Heart left ventricle (tissue), 16 donors: ENCODE measurements around the gene GATAD2B. TPM values are rescaled to one million over a fixed set of nuclear protein-coding genes. Genes with fewer than 3 reads are reported as not detected.

ENCODE experiments used
- ATAC-seq, 4 donors: fragments of 200-7000 bp; cut with Tn5 transposase; one replicate each; pipeline ENCODE4 v1.9.1; 2020 to 2022; ENCODE audit warnings: moderate library complexity in 4 of 4, mild to moderate bottlenecking in 3 of 4, moderate number of reproducible peaks in 1 of 4
- DNase-seq, 5 donors: peaks; one replicate each; pipeline ENCODE4 v3.0.0-alpha.2; 2020
- H3K27ac ChIP-seq, 12 donors: fragments of 200-600 bp; sonication (generic) in 4 of 12; one replicate each; pipeline versions ENCODE4 v1.5.0 to v1.8.0; 2016 to 2022; ENCODE audit warnings: mild to moderate bottlenecking in 2 of 12
- H3K27me3 ChIP-seq, 9 donors: fragments of 200-600 bp; sonication (generic) in 2 of 9; one replicate each; pipeline versions ENCODE4 v1.5.1 to v1.8.0; 2016 to 2022; ENCODE audit warnings: mild to moderate bottlenecking in 3 of 9
- H3K36me3 ChIP-seq, 9 donors: fragments of 200-600 bp; sonication (generic) in 2 of 9; one replicate each; pipeline versions ENCODE4 v1.5.0 to v1.8.0; 2018 to 2022; ENCODE audit warnings: mild to moderate bottlenecking in 2 of 9
- H3K4me1 ChIP-seq, 12 donors: fragments of 200-600 bp; sonication (generic) in 4 of 12; one replicate each; pipeline versions ENCODE4 v1.5.0 to v1.8.0; 2016 to 2022; ENCODE audit warnings: mild to moderate bottlenecking in 3 of 12
- H3K4me3 ChIP-seq, 12 donors: fragments of 200-600 bp; sonication (generic) in 4 of 12; one replicate each; pipeline versions ENCODE4 v1.5.0 to v1.8.0; 2017 to 2022; ENCODE audit warnings: mild to moderate bottlenecking in 9 of 12, moderate library complexity in 4 of 12
- H3K9me3 ChIP-seq, 12 donors: fragments of 200-600 bp; sonication (generic) in 4 of 12; one replicate each; pipeline versions ENCODE4 v1.5.0 to v1.8.0; 2016 to 2022; ENCODE audit warnings: mild to moderate bottlenecking in 1 of 12
- POLR2A ChIP-seq, 2 donors: fragments of 450-650 bp; IDR thresholded peaks; one replicate each; pipeline ENCODE4 v1.6.1; 2017; ENCODE audit warnings: antibody characterized with exemption in 2 of 2, mild to moderate bottlenecking in 2 of 2, moderate library complexity in 2 of 2
- WGBS, 4 donors: extraction: QIAGEN DNeasy Blood & Tissue Kit in 2 of 4; methylation state at CpG; one replicate each; pipeline versions ENCODE4 v1.1.5 to v1.1.7; 2013 to 2018; 5-methylcytosine and 5-hydroxymethylcytosine counted together
- intact Hi-C, 10 donors: fragments of 100-400 bp; cut with DNase I; formaldehyde crosslinking; loops; one replicate each; pipeline versions ENCODE4 v1.11.1 to v1.14.2; 2022
- polyA plus RNA-seq, 2 donors: library from polyadenylated mRNA; stranded (reverse); fragments of 200-250 nt; gene quantifications; one replicate each; pipeline ENCODE4 v1.2.3, GENCODE V29; 2013
- total RNA-seq, 9 donors: library from RNA; depleted of rRNA in 2 of 9; stranded (reverse); fragments of >200 nt in 2 of 9; fragmentation: NEBNext Ultra II Directional in 3 of 9; extraction: Animal tissue kit (Norgen Biotek cat#: 25700) in 3 of 9; gene quantifications; one replicate each; pipeline versions ENCODE4 v1.1.0 to v1.2.4, GENCODE V29; 2016 to 2023
- TF ChIP-seq, protein P1 (sequence below), 12 donors: fragments of 200-600 bp; sonication (generic) in 4 of 12; IDR thresholded peaks; one replicate each; pipeline versions ENCODE4 v1.5.0 to v1.8.0; 2018 to 2022; ENCODE audit warnings: antibody characterized with exemption in 12 of 12, mild to moderate bottlenecking in 5 of 12
- donor health status: ischemic (EF 13 %, LVEDD 7.1; RV severe dilation, severe dysfunction).
- donor health status: healthy with polysubstance abuse.
- donor health status: DM: no; HTN: yes; CAD: no.
- donor health status: DM: no; HTN: no; CAD: no.
- donor health status: ischemic (EF 25% LVEDD 6.9; RV normal size, moderate dysfunction).
- donor health status: ischemic (EF 25% LVEDD 5.7; RV mildly dilated, moderate dysfunction).
- donor health status: healthy.
- donor health status: DM: yes; HTN: yes; CAD: no.
- donor health status: ischemic (EF 35%, LVEDD 5.7; RV mildly dilated, moderate dysfunction).
- donor health status: nonischemic (EF 11% LVEDD 7.7; RV severe dilation, severe dysfunction).
- donor health status: DM: yes; HTN: yes; CAD: no.
- donor health status: PGD.
- donor health status: ischemic (EF 29% LVEDD 5.4; RV normal size, mild dysfunction).
- donor health status: nonischemic (EF 23%, LVEDD 6.1; RV moderate dilation, normal function).

The GATAD2B gene
- total and polyA plus RNA-seq, 11 donors = 5.6 to 53.9 (median 34.5) TPM

DNA sequence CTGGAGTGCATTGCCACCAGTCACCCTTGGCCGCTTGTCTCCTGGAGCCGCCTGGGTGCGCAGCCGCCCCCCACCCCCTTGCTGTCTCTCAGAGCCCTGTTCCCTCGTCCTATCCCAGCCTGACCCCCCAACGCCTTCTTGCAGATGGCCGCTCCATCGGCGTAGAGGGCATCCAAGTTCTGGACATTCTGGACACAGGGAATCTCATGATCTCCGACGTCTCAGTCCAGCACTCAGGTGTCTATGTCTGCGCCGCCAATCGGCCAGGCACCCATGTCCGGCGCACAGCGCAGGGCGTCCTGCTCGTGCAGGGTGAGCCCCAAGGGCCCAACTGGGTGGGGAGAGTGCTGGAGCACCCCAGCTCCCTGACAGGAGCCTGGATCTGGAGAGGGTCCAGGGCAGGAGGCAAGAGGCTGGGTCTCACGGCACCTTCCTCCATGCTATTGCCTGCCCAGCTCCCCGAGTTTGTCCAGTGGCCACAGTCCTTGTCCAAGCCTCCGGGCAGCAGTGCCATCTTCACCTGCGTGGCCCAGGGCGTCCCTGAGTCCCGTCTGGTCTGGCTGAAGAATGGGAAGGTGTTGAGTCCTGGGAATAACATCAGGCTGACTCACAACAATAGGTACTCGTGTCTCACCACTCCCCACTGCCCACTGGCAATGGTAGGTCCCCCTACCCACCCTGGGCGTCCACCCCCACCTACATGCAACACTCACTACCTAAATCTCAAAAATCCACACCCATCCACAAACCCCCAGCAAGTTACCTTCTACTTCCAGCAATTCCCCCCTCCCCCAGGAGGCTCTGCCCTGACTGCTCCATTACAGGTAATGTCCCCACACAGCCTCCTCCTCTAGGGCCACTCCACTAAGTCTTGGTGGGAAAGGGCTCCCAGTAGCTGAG lies 123.0 kb downstream of the GATAD2B start:
- Histone ChIP-seq H3K9me3 (no peaks in the 10 kb centered on the region), H3K36me3 (peaks cover 0 to 2% (median 0%) of the 10 kb centered on the region in 9 donors), H3K4me1 (peaks cover 0 to 31% (median 15%) of the 10 kb centered on the region in 12 donors), H3K4me3 (no peak overlapping the region), H3K27ac (no peak overlapping the region), H3K27me3 (no peaks in the 10 kb centered on the region)
- ATAC-seq = no peak
- 91 to 93% (median 93%) methylated on average over 27 of the region's 27 CpGs for WGBS, 4 donors
- intact Hi-C loops = loop anchor here in 7 of 10 donors (5.0 to 10.0 kb wide), 6 partner anchors 145 to 475 kb away; partner anchors contain the start of genes DENND4B (in 5 of the 7), HAX1 (in 2 of the 7), CRTC2 (in 1 of the 7) and RAB13 (in 1 of the 7)
- TF ChIP-seq, protein P1, sequence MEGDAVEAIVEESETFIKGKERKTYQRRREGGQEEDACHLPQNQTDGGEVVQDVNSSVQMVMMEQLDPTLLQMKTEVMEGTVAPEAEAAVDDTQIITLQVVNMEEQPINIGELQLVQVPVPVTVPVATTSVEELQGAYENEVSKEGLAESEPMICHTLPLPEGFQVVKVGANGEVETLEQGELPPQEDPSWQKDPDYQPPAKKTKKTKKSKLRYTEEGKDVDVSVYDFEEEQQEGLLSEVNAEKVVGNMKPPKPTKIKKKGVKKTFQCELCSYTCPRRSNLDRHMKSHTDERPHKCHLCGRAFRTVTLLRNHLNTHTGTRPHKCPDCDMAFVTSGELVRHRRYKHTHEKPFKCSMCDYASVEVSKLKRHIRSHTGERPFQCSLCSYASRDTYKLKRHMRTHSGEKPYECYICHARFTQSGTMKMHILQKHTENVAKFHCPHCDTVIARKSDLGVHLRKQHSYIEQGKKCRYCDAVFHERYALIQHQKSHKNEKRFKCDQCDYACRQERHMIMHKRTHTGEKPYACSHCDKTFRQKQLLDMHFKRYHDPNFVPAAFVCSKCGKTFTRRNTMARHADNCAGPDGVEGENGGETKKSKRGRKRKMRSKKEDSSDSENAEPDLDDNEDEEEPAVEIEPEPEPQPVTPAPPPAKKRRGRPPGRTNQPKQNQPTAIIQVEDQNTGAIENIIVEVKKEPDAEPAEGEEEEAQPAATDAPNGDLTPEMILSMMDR (IDR thresholded peaks at IDR 0.05) = no peak
- TF ChIP-seq POLR2A (IDR thresholded peaks at IDR 0.05) = no peak
- no peak for DNase-seq

DNA sequence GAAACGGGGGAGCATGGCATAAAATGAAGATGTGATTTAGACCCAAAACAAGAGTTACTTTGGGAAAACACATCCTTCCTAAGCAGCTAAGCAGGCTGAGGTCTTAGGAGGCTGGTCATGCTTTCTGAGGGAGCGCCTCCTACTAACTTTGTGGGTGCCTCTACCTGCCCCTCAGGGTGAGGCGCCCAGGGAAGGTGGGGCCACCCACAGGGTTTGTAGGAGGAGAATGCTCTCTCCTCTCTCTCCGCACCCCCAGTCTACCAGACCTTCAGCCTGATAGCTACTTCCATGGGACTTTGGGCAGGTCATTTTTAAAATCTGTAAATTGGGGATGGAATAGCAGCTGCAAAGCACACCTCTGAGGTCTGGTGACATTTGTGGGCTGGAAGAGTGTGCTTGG lies 123.8 kb downstream of the GATAD2B start:
- TF ChIP-seq, protein P1 (IDR thresholded peaks at IDR 0.05) = no peak
- TF ChIP-seq POLR2A (IDR thresholded peaks at IDR 0.05) = no peak
- H3K4me1 ChIP-seq = peaks cover 0 to 23% (median 11%) of the 10 kb centered on the region in 12 donors
- WGBS, 4 donors = 94 to 96% (median 95%) methylated on average over 4 of the region's 4 CpGs
- DNase-seq = no peak
- H3K27me3 ChIP-seq = no peaks in the 10 kb centered on the region
- H3K4me3 ChIP-seq = no peak overlapping the region
- H3K9me3 ChIP-seq = no peaks in the 10 kb centered on the region
- H3K27ac ChIP-seq = no peak overlapping the region
- peaks cover 0 to 2% (median 0%) of the 10 kb centered on the region in 9 donors for H3K36me3 ChIP-seq
- intact Hi-C loops = loop anchor here in 7 of 10 donors (5.0 to 10.0 kb wide), 6 partner anchors 146 to 476 kb away; partner anchors contain the start of genes DENND4B (in 5 of the 7), HAX1 (in 2 of the 7), CRTC2 (in 1 of the 7) and RAB13 (in 1 of the 7)
- no peak for ATAC-seq

DNA sequence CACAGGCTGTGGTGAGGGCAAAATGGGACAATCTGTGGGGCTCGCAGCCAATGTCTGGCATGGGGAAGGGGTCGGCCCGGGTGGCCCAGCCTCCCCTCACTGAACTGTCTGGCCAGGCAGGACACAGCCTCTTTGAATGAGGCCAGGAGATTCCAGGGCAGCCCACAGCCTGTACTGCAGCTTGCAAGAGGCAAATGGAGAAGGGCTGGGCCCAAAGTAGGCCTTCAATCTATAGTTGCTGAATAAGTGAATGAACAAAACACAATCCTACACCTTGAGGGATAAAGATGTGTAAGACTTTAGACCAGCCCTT lies 124.3 kb downstream of the GATAD2B start:
- DNase-seq = no peak
- no peaks in the 10 kb centered on the region for H3K9me3 ChIP-seq
- H3K27me3 ChIP-seq = no peaks in the 10 kb centered on the region
- TF ChIP-seq, protein P1 (IDR thresholded peaks at IDR 0.05) = no peak
- TF ChIP-seq POLR2A (IDR thresholded peaks at IDR 0.05) = no peak
- H3K4me1 ChIP-seq = peaks cover 0 to 17% (median 6%) of the 10 kb centered on the region in 12 donors
- 63 to 79% (median 73%) methylated on average over 3 of the region's 3 CpGs for WGBS, 4 donors
- H3K36me3 ChIP-seq = peaks cover 0 to 2% (median 0%) of the 10 kb centered on the region in 9 donors
- ATAC-seq = no peak
- H3K4me3 ChIP-seq = no peak overlapping the region
- intact Hi-C loops = loop anchor here in 7 of 10 donors (5.0 to 10.0 kb wide), 6 partner anchors 146 to 476 kb away; partner anchors contain the start of genes DENND4B (in 5 of the 7), HAX1 (in 2 of the 7), CRTC2 (in 1 of the 7) and RAB13 (in 1 of the 7)
- no peak overlapping the region for H3K27ac ChIP-seq
